Smooth muscle cell (in vitro differentiated cells): Measurements from ENCODE around the gene AP2S1. TPM values are rescaled to one million over a fixed set of nuclear protein-coding genes. Genes with fewer than 3 reads are reported as not detected.

Experiments used
- DNase-seq: peaks from one replicate; lab custom pipeline; 2025; ENCODE audit not compliant: unreplicated experiment; lab: John Stamatoyannopoulos, UW
- H2AFZ ChIP-seq: fragments of 200-600 bp; sonication (generic); 2 replicates; pipeline ENCODE4 v1.6.0; 2016; ENCODE audit warnings: antibody characterized with exemption, low read depth, mild to moderate bottlenecking
- H3F3A ChIP-seq: fragments of 200-600 bp; sonication (generic); 2 replicates; pipeline ENCODE4 v1.6.0; 2017; ENCODE audit warnings: antibody characterized with exemption, low read depth
- H3K27ac ChIP-seq: fragments of 200-600 bp; sonication (generic); 2 replicates; pipeline ENCODE4 v1.5.1; 2016; ENCODE audit warnings: low read depth, mild to moderate bottlenecking
- H3K27me3 ChIP-seq: fragments of 200-600 bp; sonication (generic); 2 replicates; pipeline ENCODE4 v1.6.1; 2016; ENCODE audit warnings: low read depth, mild to moderate bottlenecking
- H3K36me3 ChIP-seq: fragments of 200-600 bp; sonication (generic); 2 replicates; pipeline ENCODE4 v1.5.1; 2016; ENCODE audit warnings: low read depth
- H3K4me1 ChIP-seq: fragments of 200-600 bp; sonication (generic); 2 replicates; pipeline ENCODE4 v1.5.1; 2016; ENCODE audit warnings: low read depth
- H3K4me2 ChIP-seq: fragments of 200-600 bp; sonication (generic); 2 replicates; pipeline ENCODE4 v1.6.0; 2016; ENCODE audit warnings: mild to moderate bottlenecking
- H3K4me3 ChIP-seq: fragments of 200-600 bp; sonication (generic); 2 replicates; pipeline ENCODE4 v1.5.1; 2016; ENCODE audit warnings: mild to moderate bottlenecking
- H3K79me2 ChIP-seq: fragments of 200-600 bp; sonication (generic); 2 replicates; pipeline ENCODE4 v1.6.0; 2016; ENCODE audit warnings: low read depth, mild to moderate bottlenecking
- H3K9ac ChIP-seq: fragments of 200-600 bp; sonication (generic); 2 replicates; pipeline ENCODE4 v1.6.0; 2016; ENCODE audit warnings: low read depth
- H3K9me3 ChIP-seq: fragments of 200-600 bp; sonication (generic); replicated peaks from 2 replicates; pipeline ENCODE4 v1.5.1; 2016; ENCODE audit warnings: low read depth
- H4K20me1 ChIP-seq: fragments of 200-600 bp; sonication (generic); 2 replicates; pipeline ENCODE4 v1.6.0; 2016; ENCODE audit warnings: low read depth
- WGBS: methylation state at CpG from one replicate; pipeline ENCODE4 v1.1.7; 2016; ENCODE audit warnings: low lambda C conversion rate; 5-methylcytosine and 5-hydroxymethylcytosine counted together
- polyA plus RNA-seq: library from polyadenylated mRNA; unstranded; fragments of >200 nt; fragmentation: Nextera tagmentation; extraction: Ambion mirVana; gene quantifications from 2 replicates; pipeline ENCODE4 v1.2.1, GENCODE V29; 2016
- total RNA-seq: library from RNA; depleted of rRNA; stranded (reverse); fragments of >200 nt; gene quantifications from 2 replicates; pipeline ENCODE4 v1.2.3, GENCODE V29; 2014
- TF ChIP-seq, protein P1 (sequence below): fragments of 200-600 bp; sonication (generic); IDR thresholded peaks from 2 replicates; pipeline ENCODE4 v1.5.1; 2017; ENCODE audit warnings: borderline replicate concordance, mild to moderate bottlenecking, antibody characterized with exemption; ENCODE audit not compliant: insufficient read depth, poor library complexity, severe bottlenecking

AP2S1 gene
- total and polyA plus RNA-seq, 2 experiments from 2014 or later: 204 to 488 TPM

GRCh38 chr19:46861691-46862502, 11.3 kb upstream of the AP2S1 start:
- Histone ChIP-seq H3K79me2 (peaks cover 54% of the 10 kb centered on the region), H3K9me3 (no peaks in the 10 kb centered on the region), H3K36me3 (no peaks in the 10 kb centered on the region), H3K9ac (peak overlapping the region; percentile 77), H3K27me3 (no peaks in the 10 kb centered on the region), H3K4me1 (peaks cover 33% of the 10 kb centered on the region), H2AFZ (no peak overlapping the region), H3K4me3 (peak overlapping the region; percentile 67), H3K4me2 (peak overlapping the region; percentile 97), H3K27ac (peak overlapping the region; percentile 33), H3F3A (peaks cover 7% of the 10 kb centered on the region), H4K20me1 (peaks cover 55% of the 10 kb centered on the region)
- WGBS: 2% methylated on average over 19 of the region's 19 CpGs
- DNase-seq: no peak
- TF ChIP-seq, protein P1, sequence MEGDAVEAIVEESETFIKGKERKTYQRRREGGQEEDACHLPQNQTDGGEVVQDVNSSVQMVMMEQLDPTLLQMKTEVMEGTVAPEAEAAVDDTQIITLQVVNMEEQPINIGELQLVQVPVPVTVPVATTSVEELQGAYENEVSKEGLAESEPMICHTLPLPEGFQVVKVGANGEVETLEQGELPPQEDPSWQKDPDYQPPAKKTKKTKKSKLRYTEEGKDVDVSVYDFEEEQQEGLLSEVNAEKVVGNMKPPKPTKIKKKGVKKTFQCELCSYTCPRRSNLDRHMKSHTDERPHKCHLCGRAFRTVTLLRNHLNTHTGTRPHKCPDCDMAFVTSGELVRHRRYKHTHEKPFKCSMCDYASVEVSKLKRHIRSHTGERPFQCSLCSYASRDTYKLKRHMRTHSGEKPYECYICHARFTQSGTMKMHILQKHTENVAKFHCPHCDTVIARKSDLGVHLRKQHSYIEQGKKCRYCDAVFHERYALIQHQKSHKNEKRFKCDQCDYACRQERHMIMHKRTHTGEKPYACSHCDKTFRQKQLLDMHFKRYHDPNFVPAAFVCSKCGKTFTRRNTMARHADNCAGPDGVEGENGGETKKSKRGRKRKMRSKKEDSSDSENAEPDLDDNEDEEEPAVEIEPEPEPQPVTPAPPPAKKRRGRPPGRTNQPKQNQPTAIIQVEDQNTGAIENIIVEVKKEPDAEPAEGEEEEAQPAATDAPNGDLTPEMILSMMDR: no peak

DNA sequence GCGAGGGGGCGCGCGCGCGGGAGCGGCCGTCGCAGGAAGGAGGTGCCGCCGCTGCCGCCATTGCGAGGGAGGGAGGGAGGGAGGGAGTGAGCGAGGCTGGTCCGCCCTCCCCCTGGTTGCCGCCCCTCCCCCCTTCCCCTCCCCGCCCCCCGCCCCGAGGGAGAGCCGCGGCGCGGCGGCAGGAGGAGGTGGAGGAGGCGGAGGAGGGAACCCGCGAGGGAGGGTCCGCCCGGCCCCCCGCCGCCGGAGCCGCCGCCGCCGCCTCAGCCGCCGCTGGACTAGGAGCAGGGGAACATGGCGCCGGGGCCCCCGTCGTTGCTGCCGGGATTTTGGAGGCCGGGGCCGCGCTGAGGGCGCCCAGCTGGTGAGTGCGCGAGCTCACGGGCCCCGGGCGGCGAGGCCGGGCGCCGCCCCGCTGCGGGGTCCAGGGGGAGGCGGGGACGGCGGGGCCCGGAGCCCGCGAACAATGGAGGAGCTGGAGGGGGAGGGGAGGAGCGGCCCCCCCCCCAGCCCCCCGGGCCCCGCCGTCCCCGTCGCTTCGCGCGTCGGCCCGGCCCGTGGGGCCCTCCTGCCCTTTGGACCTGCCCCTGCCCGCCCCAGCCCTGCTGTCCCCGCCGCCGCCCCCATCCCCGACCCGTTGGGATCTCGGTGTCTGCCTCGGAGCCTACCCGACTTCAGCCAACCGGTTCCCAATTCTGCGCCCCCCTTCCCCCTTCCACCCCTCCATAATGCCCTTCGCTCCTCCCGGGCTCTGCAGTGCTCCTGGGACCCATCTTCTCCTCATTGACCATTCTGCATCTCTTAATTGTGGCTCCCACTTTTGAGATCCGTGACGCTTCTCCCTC, 10.4 kb upstream of the AP2S1 start, which contains the start of gene ARHGAP35:
TSS of gene ARHGAP35 (plus strand) at position 152 of the 845 bp plus-strand sequence. CDS start 57,679 bp downstream, outside the sequence.
- Histone ChIP-seq H3K4me3 (peak within 1 kb of the TSS; percentile 67), H3F3A (peaks cover 7% of the 10 kb centered on the region), H3K79me2 (peaks cover 46% of the 10 kb centered on the region), H3K9ac (peak within 1 kb of the TSS; percentile 77), H3K9me3 (no peaks in the 10 kb centered on the region), H3K36me3 (no peaks in the 10 kb centered on the region), H2AFZ (peak within 1 kb of the TSS; percentile 19), H3K27me3 (no peaks in the 10 kb centered on the region), H3K4me2 (peak within 1 kb of the TSS; percentile 97), H3K27ac (peak within 1 kb of the TSS; percentile 81), H4K20me1 (peaks cover 47% of the 10 kb centered on the region), H3K4me1 (peaks cover 27% of the 10 kb centered on the region)
- WGBS: 0% methylated on average over 24 of the region's 91 CpGs
- no peak for DNase-seq
- TF ChIP-seq, protein P1: no peak

- Histone ChIP-seq H3K4me2 (peak overlapping the region; percentile 97), H3K4me1 (peaks cover 27% of the 10 kb centered on the region), H3K27me3 (no peaks in the 10 kb centered on the region), H3K27ac (peak overlapping the region; percentile 81), H3F3A (peaks cover 7% of the 10 kb centered on the region), H3K9ac (peak overlapping the region; percentile 77), H4K20me1 (peaks cover 39% of the 10 kb centered on the region), H3K9me3 (no peaks in the 10 kb centered on the region), H3K4me3 (peak overlapping the region; percentile 67), H2AFZ (peak overlapping the region; percentile 19), H3K36me3 (no peaks in the 10 kb centered on the region), H3K79me2 (peaks cover 38% of the 10 kb centered on the region)
- TF ChIP-seq, protein P1: no peak
- DNase-seq: peak; percentile 98
- WGBS: under 1% methylated on average over 81 of the region's 89 CpGs
These were observed 9.6 kb upstream of the AP2S1 start for GRCh38 chr19:46860125-46860845.
